ENCODE results near the gene PNPT1.

PNPT1 gene

DNA sequence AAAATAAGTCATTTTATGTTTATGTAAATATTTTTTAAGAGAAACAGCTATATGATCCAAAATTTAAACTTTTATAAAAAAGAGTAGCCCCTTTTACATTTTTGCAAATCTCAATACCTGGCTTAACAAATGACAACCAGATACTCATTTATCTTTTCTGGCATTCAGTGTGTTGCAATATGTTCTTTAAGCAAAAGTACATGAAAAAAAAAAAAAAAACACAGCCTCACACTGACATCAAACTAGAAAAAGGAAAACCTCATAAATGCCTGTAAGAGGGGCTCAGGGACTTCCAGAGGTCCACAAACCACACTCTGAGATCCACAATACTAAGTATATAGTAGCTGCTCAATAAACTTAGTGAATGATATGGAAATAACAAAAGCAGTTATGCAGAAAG, 98.1 kb downstream of the PNPT1 start:
- no peak for DNase-seq

DNA sequence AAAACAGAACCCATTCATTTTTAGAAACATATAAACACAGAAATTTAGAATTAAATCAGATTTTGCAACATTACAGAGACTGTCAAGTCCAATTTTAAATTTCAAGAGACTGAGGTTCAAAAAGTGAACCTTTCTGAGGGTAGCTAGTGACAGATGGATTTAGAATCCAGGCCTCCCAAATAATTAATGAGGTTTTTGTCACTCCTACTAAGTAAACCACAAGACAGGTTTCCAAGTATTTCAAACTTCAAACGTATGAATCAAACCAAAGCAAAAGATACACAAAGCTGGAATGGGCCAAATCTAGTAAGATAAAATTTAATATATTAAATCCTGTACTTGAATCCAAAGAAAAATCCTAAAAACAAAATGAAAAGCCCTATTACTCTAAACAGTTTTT, 101.5 kb downstream of the PNPT1 start:
- DNase-seq = no peak

DNA sequence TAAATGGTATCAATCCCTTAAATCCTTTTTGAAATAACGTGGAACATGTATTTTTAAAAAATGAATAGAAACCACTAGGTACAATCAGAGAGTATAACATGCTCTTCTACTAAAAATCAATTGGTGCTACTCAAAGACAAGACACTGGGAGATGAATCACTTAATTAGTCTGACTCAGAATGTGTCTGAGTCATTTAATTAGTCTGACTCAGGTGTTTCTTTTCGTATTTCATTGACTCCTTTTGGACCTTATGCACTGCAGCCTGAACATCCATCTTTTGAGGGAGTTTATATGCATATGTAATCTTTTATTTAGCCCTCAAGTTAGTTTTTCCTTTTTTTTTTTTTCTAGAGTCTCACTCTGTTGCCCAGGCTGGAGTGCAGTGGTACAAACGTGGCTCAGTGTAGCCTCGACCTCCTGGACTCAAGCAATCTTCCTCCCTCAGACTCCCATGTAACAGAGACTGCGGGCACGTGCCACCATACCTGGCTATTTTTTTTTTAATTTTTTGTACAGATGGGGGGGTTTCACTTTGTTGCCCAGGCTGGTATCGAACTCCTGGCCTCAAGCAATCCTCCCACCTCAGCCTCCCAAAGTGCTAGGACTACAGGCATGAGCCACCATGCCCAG, 102.7 kb downstream of the PNPT1 start:
- no peak for DNase-seq

DNA sequence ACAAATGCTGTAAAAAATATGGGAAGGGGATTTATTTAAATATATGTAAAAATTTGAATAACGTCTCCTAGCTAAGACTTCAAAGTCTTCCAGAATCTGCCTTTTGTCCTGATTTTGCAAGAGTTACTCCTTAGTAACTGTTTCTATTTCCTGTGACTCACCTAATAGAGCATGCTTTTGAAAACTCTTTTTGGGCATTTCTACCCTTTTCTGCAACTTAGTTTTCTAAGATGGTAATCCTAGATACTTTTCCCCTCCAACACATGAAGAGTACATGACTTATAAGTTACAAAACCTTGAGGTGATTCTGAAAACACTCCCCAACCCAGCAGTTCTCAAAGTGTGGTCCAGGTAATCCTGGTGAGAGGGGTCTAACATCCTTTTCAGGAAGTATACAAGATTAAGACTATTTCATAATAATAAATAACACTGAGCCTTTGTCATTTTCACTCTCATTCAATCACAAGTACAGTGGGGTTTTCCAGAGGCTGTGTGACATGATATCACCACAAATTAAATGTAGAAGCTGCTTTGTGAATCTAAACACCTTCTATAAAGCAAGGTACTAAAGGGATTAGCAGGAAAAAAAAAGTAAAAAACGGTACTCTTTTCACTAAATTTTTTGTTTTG, 108.1 kb downstream of the PNPT1 start:
- DNase-seq = no peak

Data from activated CD8-positive, alpha-beta memory T cell treated with anti-CD3 and anti-CD28 coated beads, Interleukin-2, amount 50 U/mL, for 48 hours (primary cell).